ENCODE results near the gene SRF. TPM values are rescaled to one million over a fixed set of nuclear protein-coding genes. Genes with fewer than 3 reads are reported as not detected.

Gene SRF
- total RNA-seq, 4 donors from 2014 or later: 26.7 to 32.6 (median 29.6) TPM

- in situ Hi-C loops (cut with MboI; ENCODE audit: low pct_ligation_motif_present in 1 of 4, low pct_unique_long_range_greater_than_20kb in 1 of 4, low sequenced_read_pairs in 3 of 4) (no loop called here), intact Hi-C loops (cut with DNase I; ENCODE audit: low total_unique reads) (no loop called here)
- H3K36me3 ChIP-seq: peaks cover 0 to 8% (median 0%) of the 10 kb centered on the region in 4 donors
- no peak for DNase-seq
- no peak overlapping the region for H3K27ac ChIP-seq
- no peak for TF ChIP-seq POLR2A (IDR thresholded peaks at IDR 0.05)
- no peak for TF ChIP-seq CTCF (IDR thresholded peaks at IDR 0.05)
- TF ChIP-seq EP300 (IDR thresholded peaks at IDR 0.05; ENCODE audit: low read depth): no peak
- TF ChIP-seq POLR2AphosphoS5 (IDR thresholded peaks at IDR 0.05): no peak
- WGBS, 2 donors (ENCODE audit: low coverage in 1 of 2): 90% methylated on average over 12 of the region's 12 CpGs; no CpG with 5 or more reads in 1 of the 2 donors
- H3K27me3 ChIP-seq: no peaks in the 10 kb centered on the region
- no peak overlapping the region for H3K4me3 ChIP-seq
- no peaks in the 10 kb centered on the region for H3K9me3 ChIP-seq
- H3K4me1 ChIP-seq: peaks cover 0 to 3% (median 1%) of the 10 kb centered on the region in 4 donors
Measured at GRCh38 chr6:43216200-43216599, 45.1 kb downstream of the SRF start.

- WGBS, 2 donors (ENCODE audit: low coverage in 1 of 2): 85 to 93% methylated on average over 4 to 5 of the region's 5 CpGs
- in situ Hi-C loops (cut with MboI; ENCODE audit: low pct_ligation_motif_present in 1 of 4, low pct_unique_long_range_greater_than_20kb in 1 of 4, low sequenced_read_pairs in 3 of 4) (no loop called here), intact Hi-C loops (cut with DNase I; ENCODE audit: low total_unique reads) (no loop called here)
- H3K27me3 ChIP-seq: no peaks in the 10 kb centered on the region
- no peak overlapping the region for H3K27ac ChIP-seq
- no peaks in the 10 kb centered on the region for H3K9me3 ChIP-seq
- no peak for DNase-seq
- H3K4me3 ChIP-seq: no peak overlapping the region
- no peak for TF ChIP-seq POLR2A (IDR thresholded peaks at IDR 0.05)
- no peak for TF ChIP-seq EP300 (IDR thresholded peaks at IDR 0.05; ENCODE audit: low read depth)
- TF ChIP-seq CTCF (IDR thresholded peaks at IDR 0.05): no peak
- no peak for TF ChIP-seq POLR2AphosphoS5 (IDR thresholded peaks at IDR 0.05)
- no peaks in the 10 kb centered on the region for H3K4me1 ChIP-seq
- peaks cover 0 to 8% (median 0%) of the 10 kb centered on the region in 4 donors for H3K36me3 ChIP-seq
Measured at GRCh38 chr6:43217351-43217750, 46.3 kb downstream of the SRF start.

GRCh38 chr6:43219119-43219518, 48.0 kb downstream of the SRF start:
- 96 to 100% methylated on average over 1 to 3 of the region's 3 CpGs for WGBS, 2 donors (ENCODE audit: low coverage in 1 of 2)
- H3K4me3 ChIP-seq: no peak overlapping the region
- no peaks in the 10 kb centered on the region for H3K9me3 ChIP-seq
- in situ Hi-C loops (cut with MboI; ENCODE audit: low pct_ligation_motif_present in 1 of 4, low pct_unique_long_range_greater_than_20kb in 1 of 4, low sequenced_read_pairs in 3 of 4): no loop called here
- intact Hi-C loops (cut with DNase I; ENCODE audit: low total_unique reads): no loop called here
- peaks cover 0 to 8% (median 0%) of the 10 kb centered on the region in 4 donors for H3K36me3 ChIP-seq
- no peak for DNase-seq
- no peaks in the 10 kb centered on the region for H3K27me3 ChIP-seq
- H3K4me1 ChIP-seq: peaks cover 0 to 3% (median 0%) of the 10 kb centered on the region in 4 donors
- no peak overlapping the region for H3K27ac ChIP-seq
- TF ChIP-seq POLR2A (IDR thresholded peaks at IDR 0.05) (no peak), POLR2AphosphoS5 (IDR thresholded peaks at IDR 0.05) (no peak), CTCF (IDR thresholded peaks at IDR 0.05) (no peak), EP300 (IDR thresholded peaks at IDR 0.05; ENCODE audit: low read depth) (no peak)

- in situ Hi-C loops (cut with MboI; ENCODE audit: low pct_ligation_motif_present in 1 of 4, low pct_unique_long_range_greater_than_20kb in 1 of 4, low sequenced_read_pairs in 3 of 4) (no loop called here), intact Hi-C loops (cut with DNase I; ENCODE audit: low total_unique reads) (no loop called here)
- WGBS, 2 donors (ENCODE audit: low coverage in 1 of 2): 81 to 92% methylated on average over 2 to 7 of the region's 7 CpGs
- no peaks in the 10 kb centered on the region for H3K9me3 ChIP-seq
- H3K36me3 ChIP-seq: peaks cover 0 to 8% (median 0%) of the 10 kb centered on the region in 4 donors
- no peaks in the 10 kb centered on the region for H3K27me3 ChIP-seq
- H3K4me1 ChIP-seq: peaks cover 0 to 10% (median 0%) of the 10 kb centered on the region in 4 donors
- no peak overlapping the region for H3K27ac ChIP-seq
- no peak for DNase-seq
- no peak overlapping the region for H3K4me3 ChIP-seq
- TF ChIP-seq CTCF (IDR thresholded peaks at IDR 0.05) (no peak), POLR2AphosphoS5 (IDR thresholded peaks at IDR 0.05) (no peak)
Measured at GRCh38 chr6:43219814-43220213, 48.7 kb downstream of the SRF start.
